ENCODE measurements around the gene NCOA6. TPM values are rescaled to one million over a fixed set of nuclear protein-coding genes. Genes with fewer than 3 reads are reported as not detected.

The NCOA6 gene
- total and polyA plus RNA-seq, 7 donors, result 5.6 to 15.7 (median 11.0) TPM

DNA sequence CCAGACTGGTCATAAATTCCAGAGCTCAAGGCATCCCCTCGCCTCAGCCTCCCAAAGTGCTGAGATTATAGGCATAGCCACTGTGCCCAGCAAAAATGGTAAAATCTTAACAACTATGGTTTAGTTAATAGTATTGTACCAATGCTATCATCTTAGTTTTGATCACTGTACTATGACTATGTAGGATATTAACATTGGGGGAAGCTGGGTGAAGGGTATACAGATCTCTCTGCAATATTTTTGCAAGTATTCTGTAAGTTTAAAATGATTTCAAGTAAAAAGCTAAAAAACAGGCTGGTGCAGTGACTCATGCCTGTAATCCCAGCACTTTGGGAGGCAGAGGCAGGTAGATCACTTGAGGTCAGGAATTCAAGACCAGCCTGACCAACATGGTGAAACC lies 156.4 kb downstream of the NCOA6 start:
- intact Hi-C loops (cut with DNase I), result no loop called here
- no peaks in the 10 kb centered on the region for H3K36me3 ChIP-seq (ENCODE audit: insufficient read depth in 1 of 2, low read depth in 1 of 2)
- TF ChIP-seq, protein P1, sequence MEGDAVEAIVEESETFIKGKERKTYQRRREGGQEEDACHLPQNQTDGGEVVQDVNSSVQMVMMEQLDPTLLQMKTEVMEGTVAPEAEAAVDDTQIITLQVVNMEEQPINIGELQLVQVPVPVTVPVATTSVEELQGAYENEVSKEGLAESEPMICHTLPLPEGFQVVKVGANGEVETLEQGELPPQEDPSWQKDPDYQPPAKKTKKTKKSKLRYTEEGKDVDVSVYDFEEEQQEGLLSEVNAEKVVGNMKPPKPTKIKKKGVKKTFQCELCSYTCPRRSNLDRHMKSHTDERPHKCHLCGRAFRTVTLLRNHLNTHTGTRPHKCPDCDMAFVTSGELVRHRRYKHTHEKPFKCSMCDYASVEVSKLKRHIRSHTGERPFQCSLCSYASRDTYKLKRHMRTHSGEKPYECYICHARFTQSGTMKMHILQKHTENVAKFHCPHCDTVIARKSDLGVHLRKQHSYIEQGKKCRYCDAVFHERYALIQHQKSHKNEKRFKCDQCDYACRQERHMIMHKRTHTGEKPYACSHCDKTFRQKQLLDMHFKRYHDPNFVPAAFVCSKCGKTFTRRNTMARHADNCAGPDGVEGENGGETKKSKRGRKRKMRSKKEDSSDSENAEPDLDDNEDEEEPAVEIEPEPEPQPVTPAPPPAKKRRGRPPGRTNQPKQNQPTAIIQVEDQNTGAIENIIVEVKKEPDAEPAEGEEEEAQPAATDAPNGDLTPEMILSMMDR (IDR thresholded peaks at IDR 0.05), result no peak
- DNase-seq (no peak), ATAC-seq (no peak)
- WGBS, 3 donors, result 96 to 100% (median 98%) methylated on average over 1 of the region's 1 CpG
- peaks cover 2% of the 10 kb centered on the region for H3K4me1 ChIP-seq
- no peak overlapping the region for H3K27ac ChIP-seq
- no peaks in the 10 kb centered on the region for H3K9me3 ChIP-seq
- H3K4me3 ChIP-seq, result no peak overlapping the region
- H3K27me3 ChIP-seq (ENCODE audit: insufficient read depth in 3 of 3, low read length in 2 of 3), result no peaks in the 10 kb centered on the region

Other genes with a start within 250 kb of the NCOA6 start
- 10 to 100 TPM in 3 of 4 donors, 1 to 10 TPM in 1; 9.5 to 15.0 (median 10.6) TPM for gene PIGU, start 148.6 kb downstream of the NCOA6 start, total RNA-seq
- gene PIGU, start 148.6 kb downstream of the NCOA6 start, polyA plus RNA-seq, result 10 to 100 TPM; 16.4 to 34.2 (median 17.1) TPM
- 10 to 100 TPM; 22.2 to 37.4 (median 27.8) TPM for gene TP53INP2, start 121.3 kb downstream of the NCOA6 start, total RNA-seq
- gene TP53INP2, start 121.3 kb downstream of the NCOA6 start, polyA plus RNA-seq, result 10 to 100 TPM; 20.5 to 42.8 (median 23.8) TPM
- gene GGT7, start 47.2 kb upstream of the NCOA6 start, total RNA-seq, result 10 to 100 TPM; 12.8 to 36.2 (median 29.0) TPM
- gene GGT7, start 47.2 kb upstream of the NCOA6 start, polyA plus RNA-seq, result 10 to 100 TPM in 2 of 3 donors, 1 to 10 TPM in 1; 4.8 to 32.4 (median 14.3) TPM
- gene ACSS2, start 51.0 kb upstream of the NCOA6 start, total RNA-seq, result 100 to 1,000 TPM; 106 to 161 (median 115) TPM
- gene ACSS2, start 51.0 kb upstream of the NCOA6 start, polyA plus RNA-seq, result 10 to 100 TPM; 15.9 to 68.0 (median 56.7) TPM
- 10 to 100 TPM; 21.5 to 36.6 (median 26.6) TPM for gene GSS, start 130.2 kb upstream of the NCOA6 start, total RNA-seq
- gene GSS, start 130.2 kb upstream of the NCOA6 start, polyA plus RNA-seq, result 10 to 100 TPM; 14.5 to 26.9 (median 24.5) TPM
- gene MYH7B, start 130.2 kb upstream of the NCOA6 start, total RNA-seq, result 100 to 1,000 TPM in 1 of 4 donors, 10 to 100 TPM in 3; 10.6 to 101 (median 22.1) TPM
- gene MYH7B, start 130.2 kb upstream of the NCOA6 start, polyA plus RNA-seq, result 10 to 100 TPM in 1 of 3 donors, 1 to 10 TPM in 2; 5.7 to 15.0 (median 6.4) TPM

All from psoas muscle (tissue), 8 donors.